ENCODE measurements around the gene PDGFA. TPM values are rescaled to one million over a fixed set of nuclear protein-coding genes. Genes with fewer than 3 reads are reported as not detected.
A peak's percentile ranks its signal among the peaks of the same experiment; 100 is the strongest.

Gene PDGFA
- total and polyA plus RNA-seq, 11 donors = 11.8 to 50.9 (median 20.3) TPM

DNA sequence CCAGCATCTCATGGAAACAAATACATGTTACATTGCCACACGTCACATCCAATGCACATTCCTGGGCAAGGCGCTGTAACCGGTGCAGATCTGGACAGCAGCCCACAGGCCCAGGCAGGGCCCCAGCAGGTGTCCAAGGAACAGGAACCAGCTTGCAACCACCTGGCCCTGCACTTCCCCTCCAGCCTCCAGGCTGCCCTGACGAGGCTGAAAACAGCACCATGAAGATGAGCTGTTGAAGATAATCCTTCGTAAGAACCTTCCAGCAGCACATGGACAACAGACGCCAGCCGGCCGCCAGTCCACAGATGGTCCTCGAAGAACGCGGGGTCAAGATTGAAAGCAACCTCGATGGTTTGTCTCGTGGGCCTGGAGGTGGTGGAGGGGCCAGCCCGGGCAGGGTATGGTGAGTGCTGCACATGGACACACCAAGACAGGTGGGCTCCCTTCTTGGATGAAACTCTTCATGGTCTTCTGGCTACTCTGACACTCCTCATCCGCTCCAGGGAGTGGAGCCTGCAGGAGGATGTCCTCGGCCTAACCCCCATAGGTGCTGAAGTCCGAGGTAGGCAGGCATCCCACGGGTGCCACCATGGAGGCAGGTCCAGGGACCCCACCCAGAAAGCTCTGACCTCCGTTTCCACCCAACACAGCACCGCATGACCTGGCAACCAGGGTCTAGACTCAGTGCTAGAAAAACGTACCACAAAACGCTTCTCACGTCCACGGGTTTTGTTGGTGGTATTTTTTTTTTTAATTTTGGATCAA, 22.9 kb downstream of the PDGFA start:
- Histone ChIP-seq H3K4me3 (no peak overlapping the region), H3K36me3 (peaks cover 0 to 58% (median 39%) of the 10 kb centered on the region in 9 donors), H3K9me3 (no peaks in the 10 kb centered on the region), H3K27me3 (no peaks in the 10 kb centered on the region), H3K4me1 (peaks cover 0 to 16% (median 0%) of the 10 kb centered on the region in 12 donors), H3K27ac (no peak overlapping the region)
- ATAC-seq (no peak), DNase-seq (peak in 3 of 5 donors; percentile 18 to 40 (median 18))
- intact Hi-C loops (cut with DNase I) = no loop called here
- 83 to 87% (median 86%) methylated on average over 24 of the region's 24 CpGs for WGBS, 4 donors
- TF ChIP-seq, protein P1, sequence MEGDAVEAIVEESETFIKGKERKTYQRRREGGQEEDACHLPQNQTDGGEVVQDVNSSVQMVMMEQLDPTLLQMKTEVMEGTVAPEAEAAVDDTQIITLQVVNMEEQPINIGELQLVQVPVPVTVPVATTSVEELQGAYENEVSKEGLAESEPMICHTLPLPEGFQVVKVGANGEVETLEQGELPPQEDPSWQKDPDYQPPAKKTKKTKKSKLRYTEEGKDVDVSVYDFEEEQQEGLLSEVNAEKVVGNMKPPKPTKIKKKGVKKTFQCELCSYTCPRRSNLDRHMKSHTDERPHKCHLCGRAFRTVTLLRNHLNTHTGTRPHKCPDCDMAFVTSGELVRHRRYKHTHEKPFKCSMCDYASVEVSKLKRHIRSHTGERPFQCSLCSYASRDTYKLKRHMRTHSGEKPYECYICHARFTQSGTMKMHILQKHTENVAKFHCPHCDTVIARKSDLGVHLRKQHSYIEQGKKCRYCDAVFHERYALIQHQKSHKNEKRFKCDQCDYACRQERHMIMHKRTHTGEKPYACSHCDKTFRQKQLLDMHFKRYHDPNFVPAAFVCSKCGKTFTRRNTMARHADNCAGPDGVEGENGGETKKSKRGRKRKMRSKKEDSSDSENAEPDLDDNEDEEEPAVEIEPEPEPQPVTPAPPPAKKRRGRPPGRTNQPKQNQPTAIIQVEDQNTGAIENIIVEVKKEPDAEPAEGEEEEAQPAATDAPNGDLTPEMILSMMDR (IDR thresholded peaks at IDR 0.05) = no peak
- TF ChIP-seq POLR2A (IDR thresholded peaks at IDR 0.05) = no peak

DNA sequence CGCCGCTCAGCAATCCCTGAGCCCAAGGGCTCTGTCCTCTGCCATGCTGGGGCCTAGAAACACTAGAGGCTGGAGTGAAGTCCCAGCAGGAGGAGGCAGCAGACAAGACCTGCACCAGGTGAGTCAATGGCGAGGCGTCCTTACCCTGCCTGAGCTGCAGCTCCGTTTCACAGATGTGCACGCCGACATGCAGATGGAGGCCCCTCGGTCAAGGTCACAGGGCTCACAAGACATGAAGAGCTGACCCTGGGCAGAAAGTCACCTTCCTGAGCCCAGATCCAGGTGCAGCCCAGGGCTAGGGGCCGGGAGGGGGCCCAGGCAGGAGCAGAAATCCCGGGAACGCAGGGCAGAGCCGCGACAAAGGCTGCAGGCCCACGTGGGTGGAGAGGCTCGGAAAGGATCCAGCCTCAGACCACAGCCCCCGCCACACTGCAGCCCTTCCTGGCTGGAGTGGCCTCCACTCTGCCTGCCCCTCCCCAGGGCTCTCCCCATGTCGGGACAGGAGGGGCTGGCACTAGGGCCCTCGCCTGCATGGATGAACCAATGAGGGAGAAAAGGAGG, 23.8 kb downstream of the PDGFA start:
- peaks cover 0 to 18% (median 0%) of the 10 kb centered on the region in 12 donors for H3K4me1 ChIP-seq
- no peak overlapping the region for H3K27ac ChIP-seq

DNA sequence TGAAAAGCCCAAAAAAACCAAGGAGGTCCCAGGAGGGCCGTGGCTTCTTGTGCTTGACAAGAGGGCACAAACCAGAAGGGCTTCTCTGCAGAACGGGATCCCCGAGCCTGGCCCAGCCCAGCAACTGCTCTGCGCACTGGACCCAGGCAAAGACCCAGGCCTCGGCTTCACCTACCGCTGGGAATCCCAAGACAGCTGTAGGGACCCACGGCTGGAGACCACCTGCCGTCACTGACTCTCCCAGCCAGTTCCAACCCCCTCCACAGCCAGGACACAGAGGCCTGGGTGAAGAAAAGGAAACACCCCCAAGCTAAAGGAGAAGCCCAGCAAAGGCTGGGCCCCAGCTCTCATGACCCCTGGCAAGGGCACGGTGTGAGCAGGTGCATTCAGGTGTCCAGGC, 24.3 kb downstream of the PDGFA start:
- Histone ChIP-seq H3K4me1 (peaks cover 0 to 18% (median 0%) of the 10 kb centered on the region in 12 donors), H3K36me3 (peaks cover 0 to 44% (median 28%) of the 10 kb centered on the region in 9 donors), H3K27me3 (no peaks in the 10 kb centered on the region), H3K27ac (no peak overlapping the region), H3K9me3 (no peaks in the 10 kb centered on the region), H3K4me3 (no peak overlapping the region)
- ATAC-seq (no peak), DNase-seq (peak in 3 of 5 donors; percentile 13 to 41 (median 15))
- TF ChIP-seq, protein P1 (IDR thresholded peaks at IDR 0.05) = no peak
- TF ChIP-seq POLR2A (IDR thresholded peaks at IDR 0.05) = no peak
- WGBS, 4 donors = 91 to 100% (median 95%) methylated on average over 3 to 9 of the region's 9 CpGs
- intact Hi-C loops (cut with DNase I) = loop anchor here in 1 of 10 donors (1.0 kb wide), 1 partner anchor 10 kb away; no protein-coding TSS in a partner anchor

More for the DNA sequence above, 23.8 kb downstream of the PDGFA start:
- Histone ChIP-seq H3K27me3 (no peaks in the 10 kb centered on the region), H3K36me3 (peaks cover 0 to 49% (median 33%) of the 10 kb centered on the region in 9 donors), H3K4me3 (no peak overlapping the region), H3K9me3 (no peaks in the 10 kb centered on the region)
- no peak for TF ChIP-seq POLR2A (IDR thresholded peaks at IDR 0.05)
- TF ChIP-seq, protein P1 (IDR thresholded peaks at IDR 0.05) = no peak
- no peak for ATAC-seq
- DNase-seq = peak in 3 of 5 donors; percentile 7 to 56 (median 19)
- intact Hi-C loops (cut with DNase I) = loop anchor here in 1 of 10 donors (1.0 kb wide), 1 partner anchor 11 kb away; no protein-coding TSS in a partner anchor
- 69 to 82% (median 79%) methylated on average over 11 to 18 of the region's 18 CpGs for WGBS, 4 donors

DNA sequence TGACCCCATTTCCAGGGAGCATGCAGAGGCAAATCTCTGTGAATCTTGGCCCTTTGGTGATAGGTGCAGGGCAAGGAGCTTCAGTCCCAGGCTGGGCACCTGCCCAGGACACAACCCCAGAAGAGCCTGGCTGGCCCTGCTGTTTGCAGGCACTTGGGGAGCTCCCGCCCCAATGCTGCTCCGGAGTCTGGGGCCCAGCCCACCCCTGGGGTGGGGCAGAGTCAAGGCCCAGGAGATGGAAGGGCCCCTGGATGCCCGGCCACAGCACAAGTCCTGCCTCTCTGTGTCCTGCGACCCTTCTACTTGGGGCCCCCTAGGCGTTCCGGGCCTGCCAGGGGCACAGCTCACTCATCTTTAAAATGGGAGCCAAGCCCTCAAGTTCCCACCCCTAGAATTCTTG, 24.7 kb downstream of the PDGFA start:
- 84 to 94% (median 91%) methylated on average over 3 to 6 of the region's 6 CpGs for WGBS, 4 donors
- ATAC-seq (no peak), DNase-seq (peak in 2 of 5 donors; percentile 23 to 31)
- Histone ChIP-seq H3K27me3 (no peaks in the 10 kb centered on the region), H3K36me3 (peaks cover 0 to 40% (median 23%) of the 10 kb centered on the region in 9 donors), H3K27ac (no peak overlapping the region), H3K4me3 (no peak overlapping the region), H3K9me3 (no peaks in the 10 kb centered on the region), H3K4me1 (peaks cover 0 to 18% (median 0%) of the 10 kb centered on the region in 12 donors)
- intact Hi-C loops (cut with DNase I) = loop anchor here in 1 of 10 donors (1.0 kb wide), 1 partner anchor 10 kb away; no protein-coding TSS in a partner anchor
- TF ChIP-seq POLR2A (IDR thresholded peaks at IDR 0.05) = no peak
- TF ChIP-seq, protein P1 (IDR thresholded peaks at IDR 0.05) = no peak
